HG03095 (cell line): ENCODE measurements around the gene AKAP8.
"Not testable (repeated sequence)": the region's sequence is repeated elsewhere in the genome, so short reads cannot be mapped to it uniquely, and the experiment has no call there.

Experiments used
- ATAC-seq: cut with Tn5 transposase; IDR thresholded peaks from one replicate; pipeline ENCODE4 v1.9.1; 2021; ENCODE audit warnings: moderate library complexity; ENCODE audit not compliant: unreplicated experiment

The AKAP8 gene

DNA sequence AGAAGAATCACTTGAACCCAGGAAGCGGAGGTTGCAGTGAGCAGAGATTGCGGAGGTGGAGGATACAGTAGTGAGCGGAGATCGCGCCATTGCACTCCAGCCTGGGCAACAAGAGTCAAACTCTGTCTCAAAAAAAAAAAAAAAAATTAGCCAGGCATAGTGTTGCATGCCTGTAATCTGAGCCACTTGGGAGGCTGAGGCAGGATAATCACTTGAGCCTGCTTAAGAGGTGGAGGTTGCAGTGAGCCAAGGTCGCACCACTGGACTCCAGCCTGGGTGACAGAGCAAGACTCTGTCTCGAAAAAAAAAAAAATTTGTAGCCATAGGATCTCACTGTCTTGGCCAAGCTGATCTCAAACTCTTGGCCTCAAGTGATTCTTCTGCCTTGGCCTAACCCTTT, 43.6 kb downstream of the AKAP8 start:
- not testable (repeated sequence) for ATAC-seq

- peak; percentile 46 for ATAC-seq
These were observed 47.1 kb downstream of the AKAP8 start, which contains the start of gene BRD4 for GRCh38 chr19:15332311-15332996. Gene BRD4 (minus strand): TSS chr19:15332539. CDS start chr19:15273099, 59,440 bp downstream.

DNA sequence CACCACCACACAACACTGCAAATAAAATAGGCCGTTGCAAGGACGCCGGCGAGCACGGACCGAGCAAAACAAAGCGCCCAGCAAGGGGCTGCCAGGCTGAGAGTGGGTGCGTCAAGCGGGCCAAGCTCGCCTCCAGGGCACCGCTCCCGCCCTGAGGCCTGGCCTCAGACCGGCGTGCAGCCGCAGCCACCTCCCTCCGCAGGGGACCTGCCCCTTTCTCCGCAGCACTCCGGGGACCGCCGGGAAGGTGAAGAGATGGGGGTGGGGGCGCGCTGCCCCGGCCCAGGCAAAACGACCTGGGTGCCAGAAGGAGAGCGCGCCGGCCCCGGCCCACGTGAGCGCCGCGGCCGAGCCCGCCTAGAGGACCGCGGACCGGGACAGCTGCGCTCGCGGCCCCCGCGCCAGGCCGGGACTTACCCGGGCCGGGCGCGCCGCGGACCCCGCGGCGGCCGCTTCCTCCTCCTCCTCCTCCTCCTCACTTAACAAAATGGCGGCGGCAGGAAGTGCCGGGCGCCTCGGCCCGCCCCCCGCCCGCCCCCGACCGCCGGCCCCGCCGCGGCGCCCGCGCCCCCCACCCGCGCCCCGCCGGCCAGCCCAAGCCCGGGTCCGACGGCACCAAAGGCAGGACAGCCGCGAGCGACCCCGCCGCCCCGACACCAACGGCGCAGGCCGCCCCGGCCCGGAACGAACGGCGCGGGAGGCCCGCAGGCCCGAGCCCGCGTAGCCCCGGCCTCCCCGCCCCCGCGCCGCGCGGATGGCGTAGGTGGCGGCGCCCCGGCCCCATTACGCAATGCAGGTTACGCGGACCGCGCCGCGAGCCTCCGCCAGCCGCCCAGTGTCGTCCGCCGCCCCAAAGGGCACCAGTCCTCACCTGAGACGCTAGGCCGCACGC, 47.9 kb downstream of the AKAP8 start:
- peak; percentile 21 for ATAC-seq

GRCh38 chr19:15330801-15331418, 48.7 kb downstream of the AKAP8 start:
- no peak for ATAC-seq

GRCh38 chr19:15328312-15328711, 51.3 kb downstream of the AKAP8 start:
- ATAC-seq, result no peak

GRCh38 chr19:15324791-15325519, 54.6 kb downstream of the AKAP8 start:
- no peak for ATAC-seq

DNA sequence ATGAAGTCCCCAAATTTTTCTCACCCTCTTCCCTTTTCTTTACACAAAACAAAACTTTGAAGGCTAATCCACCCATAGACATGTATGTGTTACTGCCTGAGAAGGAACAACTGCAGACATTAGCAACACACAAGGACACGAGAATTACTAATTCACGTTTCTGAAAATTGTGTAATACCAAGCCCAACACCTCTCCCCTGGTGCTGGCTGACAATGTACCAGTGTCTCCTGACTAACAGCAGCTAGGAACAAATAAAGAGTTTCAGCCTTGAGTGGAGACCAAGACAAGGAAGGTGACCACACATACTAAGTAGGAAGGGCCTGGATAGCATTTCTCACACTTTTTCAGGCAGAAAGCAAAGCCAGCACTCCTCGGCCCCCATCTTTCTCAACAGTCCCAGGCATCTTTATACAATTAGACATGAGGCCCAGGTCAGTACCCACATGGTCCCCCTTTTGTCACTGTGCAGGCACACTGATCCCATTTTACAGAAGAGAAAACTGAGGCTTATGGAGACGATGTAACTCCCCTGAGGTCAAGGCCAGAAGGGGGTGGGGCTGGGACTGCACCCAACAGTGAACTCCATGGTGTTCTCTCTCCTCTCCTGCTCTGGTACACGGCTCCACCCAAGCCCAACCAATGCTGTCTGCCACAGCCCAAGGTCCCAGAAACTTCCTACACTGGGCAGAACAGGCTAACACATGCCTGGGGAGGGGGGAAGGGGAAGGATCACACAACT, 55.9 kb downstream of the AKAP8 start:
- no peak for ATAC-seq

DNA sequence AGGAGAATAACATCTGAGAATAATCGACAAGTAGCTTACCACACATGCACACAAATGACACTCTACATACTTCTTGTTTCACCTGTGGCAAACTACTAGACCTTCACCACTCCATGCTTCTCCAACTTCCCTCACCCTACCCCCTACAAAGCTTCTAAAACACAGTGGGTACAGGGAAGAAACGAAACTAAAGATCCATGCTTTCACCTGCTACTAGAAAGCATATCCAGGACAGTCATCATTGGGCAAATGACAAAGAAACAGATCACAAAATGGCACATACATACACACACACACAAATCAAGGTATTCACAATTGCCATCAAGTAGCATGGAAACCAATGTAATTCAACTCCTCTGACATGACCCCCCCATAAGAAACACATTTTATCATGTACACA, 57.8 kb downstream of the AKAP8 start:
- no peak for ATAC-seq

DNA sequence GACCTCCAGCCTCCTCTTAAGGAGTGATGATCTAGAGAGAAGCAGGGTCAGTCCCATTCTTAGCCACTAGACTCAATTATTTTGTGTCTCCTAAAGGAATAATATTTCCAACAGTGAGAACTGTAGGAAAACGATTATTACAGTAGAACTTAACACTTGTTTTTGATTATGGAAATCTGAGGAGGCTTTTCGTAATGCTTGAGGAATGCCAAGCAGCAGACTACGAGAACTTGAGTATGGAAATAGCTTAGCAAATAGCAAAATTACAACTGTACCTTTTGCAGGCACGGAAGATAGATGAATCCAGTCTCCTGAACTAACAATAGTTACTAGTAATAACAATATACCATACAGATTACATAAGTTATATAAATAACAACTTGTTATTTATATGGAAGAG, 59.5 kb downstream of the AKAP8 start:
- ATAC-seq, result no peak

DNA sequence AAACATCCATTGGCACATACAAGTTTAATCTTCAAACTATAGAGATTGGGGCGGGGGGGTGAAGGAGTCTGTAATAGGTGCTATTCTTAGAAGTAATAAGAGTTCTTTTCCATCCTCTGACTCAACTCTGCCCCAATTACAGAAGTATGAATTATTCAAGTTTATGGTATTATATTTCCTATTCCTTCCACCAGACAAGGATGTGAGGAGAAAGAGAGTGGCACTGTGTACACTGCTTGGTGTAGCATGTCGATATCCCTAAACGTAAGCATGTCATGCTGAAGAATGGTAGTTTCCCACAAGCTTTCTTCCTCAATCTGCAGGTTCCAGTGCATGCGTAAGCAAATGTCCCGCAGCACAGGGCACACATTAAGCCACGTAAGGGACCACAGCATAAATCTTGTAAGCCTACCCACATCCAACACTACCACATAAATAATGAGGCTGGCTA, 61.3 kb downstream of the AKAP8 start:
- no peak for ATAC-seq

DNA sequence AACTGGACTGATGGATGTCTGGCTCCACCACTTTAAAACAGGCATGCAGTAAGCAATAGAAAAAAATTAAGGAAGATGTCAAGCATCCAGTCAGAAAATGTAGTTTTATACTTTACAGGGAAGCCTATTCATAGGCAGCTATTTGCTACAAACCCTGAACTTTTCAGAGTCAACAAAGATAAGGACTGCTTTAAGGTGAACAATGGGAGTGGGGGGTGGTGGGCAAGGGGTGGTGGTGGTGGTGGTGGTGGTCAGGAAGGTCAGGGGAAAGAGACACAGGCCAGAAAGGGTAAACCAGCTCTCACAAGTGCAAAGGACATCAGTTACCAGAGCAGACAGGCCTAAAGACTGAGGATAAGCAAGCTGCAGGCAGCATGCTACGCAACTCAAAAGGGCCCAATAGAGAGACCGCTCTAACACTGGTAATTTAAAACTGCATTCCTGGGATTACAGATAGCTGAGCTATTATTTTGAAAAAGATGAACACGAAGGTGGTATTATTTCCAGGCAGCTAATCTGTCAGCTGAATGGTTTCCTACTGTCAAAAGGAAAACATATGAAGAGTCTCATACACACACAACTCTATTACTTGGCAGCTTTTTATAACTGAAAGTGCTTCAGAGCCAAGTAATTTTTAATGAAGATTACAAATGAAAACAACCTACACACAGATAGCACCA, 62.1 kb downstream of the AKAP8 start:
- ATAC-seq, result no peak

DNA sequence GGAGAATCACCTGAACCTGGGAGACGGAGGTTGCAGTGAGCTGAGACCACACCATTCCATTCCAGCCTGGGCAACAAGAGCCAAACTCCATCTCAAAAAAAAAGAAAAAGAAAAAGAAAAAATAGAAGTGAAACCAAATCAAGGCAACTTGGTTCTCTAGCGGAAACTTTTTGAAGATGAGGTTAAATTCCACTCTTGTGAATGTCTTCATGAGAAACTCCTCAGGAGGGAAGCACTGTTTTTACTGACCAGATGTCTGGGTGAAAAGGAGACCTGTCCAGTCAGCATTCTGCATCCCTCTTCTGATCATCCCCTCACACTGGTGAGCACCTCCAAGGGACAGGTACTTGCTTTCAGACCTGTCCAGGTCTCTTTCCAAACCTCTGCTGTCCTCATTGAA, 63.1 kb downstream of the AKAP8 start:
- ATAC-seq, result no peak

DNA sequence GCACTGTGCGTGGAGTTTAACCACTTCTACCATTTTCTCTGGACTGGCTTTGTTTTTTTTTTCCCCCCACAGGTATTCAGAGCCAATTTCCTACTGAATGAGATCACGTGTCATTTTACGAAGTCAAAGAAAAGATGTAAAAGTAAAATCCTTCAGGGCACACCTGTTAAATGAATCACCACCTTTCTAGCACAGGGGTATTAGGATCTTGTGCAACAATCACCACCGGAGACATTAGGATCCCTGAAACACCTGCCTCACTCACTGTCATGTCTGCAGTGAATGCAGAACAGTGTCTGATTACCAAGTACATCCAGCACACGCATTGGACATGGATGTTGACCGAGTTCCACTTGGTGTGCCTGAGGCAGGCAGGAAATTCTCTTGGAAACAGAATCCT, 64.5 kb downstream of the AKAP8 start:
- no peak for ATAC-seq

- ATAC-seq, result no peak
These were observed 65.8 kb downstream of the AKAP8 start for GRCh38 chr19:15313649-15314279.

DNA sequence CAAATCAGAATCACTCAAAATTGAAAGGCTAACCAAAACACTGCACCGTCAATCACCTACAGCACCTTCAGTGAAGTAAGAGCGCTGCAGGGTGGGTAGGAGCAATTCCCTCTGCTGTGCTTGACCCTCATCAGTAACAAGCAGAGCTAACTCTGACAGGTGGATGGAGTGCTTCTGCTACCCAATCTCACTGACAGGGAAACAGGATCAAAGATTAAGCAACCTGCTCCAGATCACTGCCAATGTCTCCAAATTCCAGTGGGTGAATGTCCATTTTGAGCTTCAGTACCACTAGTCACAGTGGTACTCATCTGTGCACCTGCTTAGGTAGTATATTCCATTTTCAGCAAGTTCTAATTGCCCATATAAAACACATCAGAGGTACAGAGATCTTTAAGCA, 72.4 kb downstream of the AKAP8 start:
- no peak for ATAC-seq

DNA sequence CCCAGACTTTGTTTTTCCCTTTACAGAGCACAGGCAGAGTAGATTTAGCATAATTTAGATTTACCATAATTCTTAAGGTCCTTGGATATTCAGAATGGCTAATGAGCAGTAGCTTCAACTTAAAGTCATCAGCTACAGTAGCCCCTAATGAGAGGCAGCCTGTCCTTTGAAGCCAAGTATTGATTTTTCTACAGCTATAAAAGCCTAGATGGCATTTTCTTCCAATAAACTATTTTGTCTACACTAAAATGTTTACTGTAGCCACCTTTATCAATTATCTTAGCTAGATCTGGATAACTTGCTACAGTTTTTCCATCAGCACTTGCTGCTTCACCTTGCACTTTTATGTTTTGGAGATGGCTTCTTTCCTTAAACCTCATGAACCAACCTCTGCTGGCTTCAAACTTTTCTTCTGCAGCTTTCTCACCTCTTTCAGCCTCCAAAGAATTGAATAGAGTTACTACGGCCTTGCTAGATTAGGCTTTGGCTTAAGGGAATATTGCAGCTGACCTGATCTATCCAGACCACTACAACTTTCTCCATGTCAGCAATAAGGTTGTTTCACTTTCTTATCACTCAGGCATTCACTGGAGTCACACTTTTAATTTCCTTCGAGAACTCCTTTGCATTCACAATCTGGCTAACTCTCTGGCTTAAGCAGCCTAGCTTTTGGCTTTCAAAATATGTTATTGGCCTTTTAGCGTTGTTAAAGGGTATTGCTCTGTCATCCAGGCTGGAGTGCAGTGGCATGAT, 73.8 kb downstream of the AKAP8 start:
- ATAC-seq, result no peak

DNA sequence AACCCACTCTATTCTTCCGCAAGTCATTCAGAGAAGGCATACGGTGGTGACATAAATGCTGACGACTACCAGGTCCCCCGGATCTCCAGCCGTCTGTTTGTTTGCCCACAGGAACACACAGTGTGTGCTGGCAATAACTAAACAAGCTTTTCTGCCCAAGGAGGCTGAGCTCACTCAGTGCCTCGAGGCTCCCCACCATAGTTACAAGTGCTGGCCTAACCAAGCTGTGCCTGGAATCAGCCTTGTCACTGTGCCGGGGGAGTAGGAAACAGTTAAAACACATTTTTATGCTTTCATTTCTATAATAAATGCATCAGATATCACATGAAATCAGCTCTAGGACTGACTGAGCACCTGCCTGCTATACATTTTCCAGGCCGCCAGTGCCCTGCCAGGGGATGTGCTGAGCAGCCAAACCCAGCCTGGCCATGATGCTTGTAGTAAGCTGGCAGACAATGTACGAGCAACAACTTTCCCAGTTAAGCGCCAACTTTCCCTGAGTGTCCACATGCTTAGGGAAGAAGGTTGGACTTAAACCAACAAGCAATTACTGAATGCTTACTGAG, 75.4 kb downstream of the AKAP8 start:
- ATAC-seq, result no peak
